HPDE6-E6E7 (cell line): Measurements from ENCODE around the gene ACADS.
A peak's percentile ranks its signal among the peaks of the same experiment; 100 is the strongest.

Source experiments
- DNase-seq: peaks from one replicate; pipeline ENCODE4 v3.0.0; 2011; ENCODE audit warnings: missing footprints; ENCODE audit errors: extremely low spot score

ACADS gene

GRCh38 chr12:120725659-120726509 is at the start of gene ACADS:
Gene ACADS, plus strand, starts transcription at chr12:120725826. Its CDS starts 60 bp downstream, at chr12:120725886.
- DNase-seq, result peak; percentile 96

GRCh38 chr12:120677765-120678473 is 47.7 kb upstream of the ACADS start:
- DNase-seq, result no peak

GRCh38 chr12:120678572-120678971 is 47.1 kb upstream of the ACADS start:
- DNase-seq, result no peak

DNA sequence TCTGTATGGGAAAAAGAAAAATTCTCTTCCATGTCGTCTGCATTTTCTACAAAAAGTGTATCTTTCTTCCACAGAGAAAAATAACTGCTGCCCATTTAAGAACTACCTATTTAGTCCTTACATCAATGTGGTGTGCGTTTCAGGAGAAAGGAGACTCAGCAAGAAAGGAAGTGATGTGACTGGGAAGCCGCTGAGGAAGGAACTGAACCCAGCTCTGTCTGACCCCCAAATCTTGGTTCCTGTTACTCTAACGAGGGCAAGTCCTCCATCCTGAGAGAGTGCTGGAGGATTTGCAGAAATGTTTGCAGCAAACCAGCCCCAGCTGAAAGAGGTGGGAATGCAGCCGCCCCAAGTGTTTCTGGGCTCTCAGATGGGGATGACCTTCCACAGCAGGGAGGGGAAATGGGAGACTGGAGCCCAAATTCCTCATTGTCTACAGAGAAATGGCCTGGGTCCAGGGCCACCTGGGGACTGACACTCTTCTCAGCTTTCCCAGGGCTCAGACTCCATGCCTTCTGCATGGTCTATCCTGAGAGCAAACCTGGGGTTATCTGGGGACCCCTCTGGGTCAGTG is 45.4 kb upstream of the ACADS start:
- no peak for DNase-seq

GRCh38 chr12:120684523-120684932 is 41.1 kb upstream of the ACADS start:
- no peak for DNase-seq

- no peak for DNase-seq
These were observed 40.1 kb upstream of the ACADS start for GRCh38 chr12:120685522-120685921.

DNA sequence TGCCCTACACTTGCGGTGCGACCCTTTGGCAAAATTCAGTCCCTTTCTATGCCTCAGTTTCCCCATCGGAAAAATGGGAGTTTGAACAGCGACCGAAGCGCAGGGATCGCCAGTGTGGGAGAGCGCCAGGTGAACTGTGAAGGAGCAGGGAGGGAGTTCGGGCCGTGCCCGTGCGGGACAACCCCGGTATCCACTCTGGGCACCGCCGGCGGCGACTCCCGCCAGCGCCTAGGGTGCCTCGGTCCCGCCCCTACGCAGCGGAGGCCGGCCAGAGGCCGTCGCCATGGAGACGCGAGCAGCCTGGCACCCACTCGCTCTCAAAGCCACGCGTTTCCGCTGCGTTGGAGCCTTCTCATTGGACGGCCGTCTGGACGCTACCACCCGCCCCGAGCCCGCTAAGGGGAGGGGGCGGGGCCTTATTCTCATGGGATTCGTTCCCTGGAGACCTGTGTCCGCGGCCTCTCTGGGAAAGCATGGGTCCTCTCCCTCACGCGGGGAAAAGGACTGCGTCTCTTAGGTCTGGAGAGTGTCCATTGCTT is 39.4 kb upstream of the ACADS start:
- DNase-seq, result peak; percentile 92

GRCh38 chr12:120686690-120687577 is 38.7 kb upstream of the ACADS start, which contains the start of gene MLEC:
Gene MLEC, plus strand, starts transcription at chr12:120687149. Its CDS starts 148 bp downstream, at chr12:120687297.
- DNase-seq, result peak; percentile 98

GRCh38 chr12:120687578-120688289 is 37.9 kb upstream of the ACADS start:
- no peak for DNase-seq

- DNase-seq, result no peak
These were observed 37.0 kb upstream of the ACADS start for GRCh38 chr12:120688527-120689071.

DNA sequence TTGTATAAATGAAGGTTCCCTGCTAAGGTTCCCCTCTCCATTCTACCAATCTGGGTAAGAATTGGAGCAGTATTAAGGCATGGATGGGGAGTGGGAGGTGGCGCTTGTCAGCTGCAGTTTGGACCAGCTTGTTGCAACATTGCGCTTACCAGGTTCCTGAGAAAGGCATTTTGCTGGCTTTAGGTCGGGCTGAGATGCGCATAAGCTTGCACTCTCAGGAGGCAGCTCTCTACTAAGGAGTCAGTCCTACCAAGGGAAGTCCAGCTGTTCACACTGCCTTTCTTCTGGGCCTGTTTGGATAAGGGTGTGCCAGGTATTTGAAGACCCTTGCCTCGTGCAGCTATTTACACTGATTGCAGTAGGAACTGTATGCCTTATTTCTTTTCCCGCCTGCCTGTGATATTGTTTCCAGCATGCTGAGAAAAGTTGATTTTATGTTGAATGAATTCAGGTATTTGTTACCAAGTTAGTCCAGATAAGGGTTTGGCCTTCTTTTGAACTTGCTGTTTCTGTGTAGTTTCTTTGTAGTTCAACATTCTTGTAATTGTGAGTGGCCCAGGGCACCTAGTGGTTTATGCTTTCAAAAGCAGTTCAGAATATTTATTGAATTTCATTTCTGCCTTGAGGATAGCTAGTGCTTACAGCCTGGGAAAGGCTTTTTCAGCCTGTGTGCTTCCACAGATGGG is 36.1 kb upstream of the ACADS start:
- DNase-seq, result no peak

DNA sequence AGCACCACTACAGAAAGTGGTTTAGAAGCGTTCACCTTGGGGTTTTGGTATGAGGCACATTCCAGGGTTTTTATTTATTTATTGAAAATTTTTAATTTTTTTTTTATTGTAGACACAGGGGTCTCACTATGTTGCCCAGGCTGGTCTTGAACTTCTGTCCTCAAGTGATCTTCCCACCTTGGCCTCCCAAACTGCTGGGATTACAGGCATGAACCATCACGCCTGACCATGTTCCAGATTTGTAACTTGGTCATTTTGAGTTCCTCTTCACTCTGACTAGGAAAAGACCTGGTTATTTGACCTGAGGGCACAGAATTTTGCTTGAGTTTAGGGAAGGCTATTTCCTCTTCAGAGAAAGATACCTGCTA is 35.6 kb upstream of the ACADS start:
- no peak for DNase-seq

GRCh38 chr12:120690978-120691377 is 34.6 kb upstream of the ACADS start:
- DNase-seq, result no peak

GRCh38 chr12:120692524-120693033 is 33.0 kb upstream of the ACADS start:
- no peak for DNase-seq

DNA sequence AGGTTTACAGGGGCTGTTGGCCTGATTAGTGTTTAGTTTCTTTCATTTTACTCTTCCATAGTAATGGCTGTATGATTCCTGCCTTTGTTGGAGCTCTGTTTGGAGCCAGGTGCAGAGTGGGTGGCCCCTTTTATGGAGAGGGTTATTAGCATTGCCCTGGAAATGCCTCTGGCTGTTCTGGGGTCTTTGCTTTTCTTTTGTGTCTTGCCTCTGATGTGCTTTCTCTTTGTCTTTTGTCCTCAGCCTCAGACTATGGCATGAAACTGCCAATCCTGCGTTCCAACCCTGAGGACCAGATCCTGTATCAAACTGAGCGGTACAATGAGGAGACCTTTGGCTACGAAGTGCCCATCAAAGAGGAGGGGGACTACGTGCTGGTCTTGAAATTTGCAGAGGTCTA is 31.8 kb upstream of the ACADS start:
- DNase-seq, result no peak

DNA sequence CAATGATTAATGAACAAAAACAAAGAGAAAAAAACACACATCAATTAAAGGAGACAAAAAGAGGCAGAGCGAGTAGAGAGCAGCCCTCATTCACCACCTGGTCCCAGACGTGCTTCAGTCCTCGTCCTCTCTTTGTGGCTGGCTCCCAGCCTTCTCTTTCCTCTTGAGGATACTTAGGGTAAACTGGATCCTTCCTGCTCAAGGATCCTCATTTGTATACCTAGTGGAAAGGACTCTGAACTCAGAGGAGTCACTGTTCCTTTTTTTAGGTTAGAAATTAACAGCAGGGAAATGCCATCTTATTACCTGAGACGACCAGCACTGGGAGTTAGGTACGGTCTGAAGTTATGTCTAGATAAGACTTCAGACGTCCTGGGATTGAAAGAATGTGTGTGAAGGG is 29.0 kb upstream of the ACADS start:
- no peak for DNase-seq

GRCh38 chr12:120697344-120697743 is 28.3 kb upstream of the ACADS start:
- no peak for DNase-seq

- DNase-seq, result no peak
These were observed 27.0 kb upstream of the ACADS start for GRCh38 chr12:120698665-120699064.

GRCh38 chr12:120699553-120699952 is 26.1 kb upstream of the ACADS start:
- DNase-seq, result no peak

DNA sequence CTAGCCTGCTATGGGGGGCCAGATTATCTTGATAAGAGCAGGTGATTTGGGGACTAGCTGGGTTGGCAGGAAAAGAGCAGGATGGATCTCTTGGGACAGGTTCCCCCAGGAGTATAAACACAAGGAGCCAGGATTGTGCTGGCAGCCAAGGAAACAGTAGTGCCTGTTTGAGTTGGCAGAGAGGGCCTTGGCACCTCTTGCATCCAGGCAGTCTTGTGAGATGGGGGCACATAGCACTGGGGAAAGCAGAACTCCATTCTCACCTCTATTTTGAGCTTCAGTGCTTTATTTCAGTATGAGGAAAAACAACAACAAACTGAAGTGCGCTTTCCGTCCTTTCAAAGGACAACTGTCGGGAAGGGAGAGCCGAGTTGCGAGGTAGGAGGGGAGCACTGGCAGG is 24.7 kb upstream of the ACADS start:
- DNase-seq, result no peak
